GM12875 (cell line): Measurements from ENCODE around the gene CAMK1D.
"Not testable (repeated sequence)": the region's sequence is repeated elsewhere in the genome, so short reads cannot be mapped to it uniquely, and the experiment has no call there.

Experiments used
- H3K4me3 ChIP-seq: one replicate; pipeline ENCODE4 v1.5.1; 2011; ENCODE audit warnings: low read depth, low read length, control low read depth
- CTCF ChIP-seq: IDR thresholded peaks from 2 replicates; pipeline ENCODE4 v1.5.1; 2011; ENCODE audit warnings: low read depth, mild to moderate bottlenecking, control low read depth, inconsistent platforms, low read length, moderate library complexity, borderline replicate concordance; ENCODE audit not compliant: insufficient read depth

CAMK1D gene

GRCh38 chr10:12350925-12351324, 1.6 kb downstream of the CAMK1D start:
- TF ChIP-seq CTCF, result no peak
- H3K4me3 ChIP-seq, result peak overlapping the region; percentile 96

DNA sequence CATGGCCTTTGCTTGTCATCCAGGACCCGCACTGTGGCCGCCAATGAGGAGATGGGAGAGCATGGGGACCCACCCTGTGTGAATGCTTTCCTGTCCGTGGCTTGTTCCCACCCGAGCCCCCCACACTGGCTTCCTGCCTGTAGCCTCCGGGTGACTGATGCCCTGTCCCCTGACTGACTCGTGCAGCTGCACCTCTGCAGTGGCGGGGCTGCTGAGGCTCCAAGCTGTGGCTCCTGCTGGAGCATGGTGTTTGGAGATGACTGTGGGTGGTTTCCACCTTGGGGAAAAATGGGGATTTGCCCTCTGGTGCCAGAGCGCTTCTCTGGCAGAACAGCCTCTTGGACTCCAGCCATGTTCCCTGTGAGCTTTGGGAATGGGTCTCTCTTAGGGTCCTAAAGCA, 2.1 kb downstream of the CAMK1D start:
- H3K4me3 ChIP-seq, result peak overlapping the region; percentile 96
- TF ChIP-seq CTCF, result no peak

- no peak for TF ChIP-seq CTCF
- H3K4me3 ChIP-seq, result no peak overlapping the region
Observed at GRCh38 chr10:12351889-12352288, 2.5 kb downstream of the CAMK1D start.

DNA sequence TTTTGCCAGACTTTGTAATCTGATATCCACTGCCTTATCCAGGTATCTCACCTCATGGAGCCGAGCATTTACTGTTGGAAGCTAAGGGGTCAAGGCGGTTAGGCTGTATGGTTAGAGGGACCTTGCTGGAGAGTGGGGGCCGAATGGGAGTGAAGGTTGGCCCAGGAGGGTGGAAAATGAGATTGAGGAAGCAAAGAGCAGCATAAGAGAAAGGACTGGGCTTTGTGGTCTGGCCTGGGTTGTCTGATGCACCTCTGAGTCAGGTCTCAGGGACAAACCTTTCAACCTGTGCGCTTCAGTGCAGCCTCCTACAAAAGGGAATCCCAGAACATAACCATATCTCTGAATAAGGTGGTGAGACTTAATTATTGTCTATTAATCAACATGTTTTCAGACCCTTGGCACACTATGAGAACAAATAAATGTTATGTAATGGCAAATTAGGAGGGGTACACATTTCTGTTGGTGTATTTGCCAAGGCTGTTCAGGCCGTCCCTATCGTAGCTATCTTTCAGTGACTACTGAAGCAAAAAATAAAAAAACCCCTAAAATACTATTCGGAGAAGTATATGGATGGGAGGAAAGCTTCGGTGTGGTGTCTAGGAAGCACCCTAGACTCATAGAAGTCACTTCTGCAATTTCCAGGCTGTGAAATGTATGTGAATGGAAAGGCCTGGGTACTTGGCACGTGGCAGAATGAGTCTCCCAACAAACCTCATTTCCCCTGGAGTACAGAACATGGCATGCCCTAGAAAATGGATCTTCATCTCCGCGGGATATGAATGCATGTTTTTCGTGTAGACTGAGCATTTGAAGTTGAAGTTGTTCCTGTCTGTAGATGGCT, 4.3 kb downstream of the CAMK1D start:
- H3K4me3 ChIP-seq, result no peak overlapping the region
- no peak for TF ChIP-seq CTCF

DNA sequence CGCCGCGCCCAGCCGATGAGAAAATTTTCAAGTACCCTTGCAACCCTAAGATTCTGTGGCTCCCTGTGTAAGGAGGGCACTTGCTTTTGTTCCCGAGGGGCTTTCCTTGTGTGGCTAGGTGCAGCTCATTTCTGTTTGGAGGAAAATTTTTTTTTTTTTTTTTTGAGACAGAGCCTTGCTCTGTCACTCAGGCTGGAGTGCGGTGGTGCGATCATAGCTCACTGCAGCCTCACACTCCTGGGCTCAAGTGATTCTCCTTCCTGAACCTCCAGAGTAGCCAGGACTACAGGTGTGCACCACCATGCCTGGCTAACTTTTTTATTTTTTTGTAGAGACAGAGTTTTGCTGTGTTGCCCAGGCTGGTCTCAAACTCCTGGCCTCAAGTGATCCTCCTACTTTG, 5.3 kb downstream of the CAMK1D start:
- not testable (repeated sequence) for H3K4me3 ChIP-seq

DNA sequence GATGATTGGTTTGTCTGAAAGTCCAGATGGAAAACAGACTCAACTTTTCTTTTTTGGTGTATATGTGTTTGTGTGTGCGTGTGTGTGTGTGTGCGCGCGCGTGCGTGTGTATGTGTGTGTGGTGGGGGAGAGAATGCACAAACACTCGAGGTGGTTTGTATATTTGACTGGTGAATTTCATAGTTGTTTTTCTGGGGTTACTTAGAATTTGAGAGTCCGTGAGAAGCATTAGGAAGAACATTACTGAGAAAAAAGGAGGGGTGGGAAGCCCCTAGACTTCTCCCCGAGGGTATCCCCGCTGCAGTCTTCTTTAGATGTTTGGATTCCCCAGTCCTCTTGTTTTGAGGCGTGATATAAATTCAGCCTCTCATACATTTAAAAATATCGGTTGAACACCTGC, 6.0 kb downstream of the CAMK1D start:
- H3K4me3 ChIP-seq, result no peak overlapping the region
- TF ChIP-seq CTCF, result no peak

- no peak overlapping the region for H3K4me3 ChIP-seq
- TF ChIP-seq CTCF, result no peak
Observed at GRCh38 chr10:12357525-12358151, 8.3 kb downstream of the CAMK1D start.
